Effector memory CD8-positive, alpha-beta T cell (primary cell): Measurements from ENCODE around the gene SEZ6.

Experiments
- ATAC-seq: fragments of 150-1000 bp; cut with Tn5 transposase; replicated peaks from 2 replicates; pipeline ENCODE4 v1.10.0; 2021; ENCODE audit warnings: mild to moderate bottlenecking, moderate library complexity
- DNase-seq, 3 experiments: peaks; one replicate each; pipeline ENCODE4 v3.0.0; 2021
- H3K27ac Mint-ChIP-seq, 2 donors: one replicate each; pipeline ENCODE4 v1.8.0; 2022; ENCODE audit warnings: mild to moderate bottlenecking in 2 of 2, mixed read lengths in 2 of 2, moderate library complexity in 2 of 2
- H3K27me3 Mint-ChIP-seq, 2 donors: one replicate each; pipeline ENCODE4 v1.8.0; 2022; ENCODE audit warnings: mixed read lengths in 2 of 2
- H3K36me3 Mint-ChIP-seq: one replicate; pipeline ENCODE4 v1.8.0; 2022; ENCODE audit warnings: mild to moderate bottlenecking, moderate library complexity, mixed read lengths; ENCODE audit not compliant: insufficient read depth
- H3K4me1 Mint-ChIP-seq, 2 donors: one replicate each; pipeline ENCODE4 v1.8.0; 2022; ENCODE audit warnings: low read depth in 2 of 2, mixed read lengths in 2 of 2
- H3K4me3 Mint-ChIP-seq, 2 donors: one replicate each; pipeline ENCODE4 v1.8.0; 2022; ENCODE audit warnings: mild to moderate bottlenecking in 2 of 2, mixed read lengths in 2 of 2, moderate library complexity in 2 of 2
- H3K9me3 Mint-ChIP-seq, 2 donors: one replicate each; pipeline ENCODE4 v1.8.0; 2022; ENCODE audit warnings: mixed read lengths in 2 of 2

Gene SEZ6

GRCh38 chr17:28969706-28970393 is 36.0 kb downstream of the SEZ6 start:
- no peaks in the 10 kb centered on the region for H3K36me3 Mint-ChIP-seq
- ATAC-seq (no peak), DNase-seq (no peak)
- H3K27me3 Mint-ChIP-seq: peaks cover 14 to 21% of the 10 kb centered on the region in 2 donors
- no peak overlapping the region for H3K4me3 Mint-ChIP-seq
- H3K27ac Mint-ChIP-seq: peak overlapping the region in 1 of 2 donors; percentile 49
- peaks cover 3% of the 10 kb centered on the region in 2 donors for H3K4me1 Mint-ChIP-seq
- H3K9me3 Mint-ChIP-seq: no peaks in the 10 kb centered on the region

- ATAC-seq (no peak), DNase-seq (no peak)
- no peaks in the 10 kb centered on the region for H3K36me3 Mint-ChIP-seq
- H3K9me3 Mint-ChIP-seq: no peaks in the 10 kb centered on the region
- peaks cover 17 to 28% of the 10 kb centered on the region in 2 donors for H3K27me3 Mint-ChIP-seq
- H3K4me1 Mint-ChIP-seq: peaks cover 3% of the 10 kb centered on the region in 2 donors
- peak overlapping the region in 1 of 2 donors; percentile 18 for H3K27ac Mint-ChIP-seq
- no peak overlapping the region for H3K4me3 Mint-ChIP-seq
These were observed 36.9 kb downstream of the SEZ6 start for GRCh38 chr17:28968914-28969295.

GRCh38 chr17:28968231-28968913 is 37.5 kb downstream of the SEZ6 start:
- H3K4me3 Mint-ChIP-seq: no peak overlapping the region
- H3K4me1 Mint-ChIP-seq: peaks cover 3% of the 10 kb centered on the region in 2 donors
- H3K9me3 Mint-ChIP-seq: no peaks in the 10 kb centered on the region
- DNase-seq: no peak
- H3K36me3 Mint-ChIP-seq: no peaks in the 10 kb centered on the region
- peaks cover 22 to 33% of the 10 kb centered on the region in 2 donors for H3K27me3 Mint-ChIP-seq
- ATAC-seq: no peak
- peak overlapping the region in 1 of 2 donors; percentile 9 for H3K27ac Mint-ChIP-seq

- ATAC-seq: peak; percentile 16
- H3K36me3 Mint-ChIP-seq: no peaks in the 10 kb centered on the region
- peaks cover 3% of the 10 kb centered on the region in 2 donors for H3K4me1 Mint-ChIP-seq
- H3K27me3 Mint-ChIP-seq: peaks cover 28 to 36% of the 10 kb centered on the region in 2 donors
- no peaks in the 10 kb centered on the region for H3K9me3 Mint-ChIP-seq
- H3K4me3 Mint-ChIP-seq: no peak overlapping the region
- peak overlapping the region in 1 of 2 donors; percentile 74 for H3K27ac Mint-ChIP-seq
- DNase-seq: no peak
These were observed 38.4 kb downstream of the SEZ6 start for GRCh38 chr17:28967221-28968135.

- no peak overlapping the region for H3K4me3 Mint-ChIP-seq
- no peak for DNase-seq
These were observed 42.0 kb downstream of the SEZ6 start for GRCh38 chr17:28963841-28964240.

GRCh38 chr17:28963055-28963611 is 42.7 kb downstream of the SEZ6 start:
- DNase-seq (no peak), ATAC-seq (no peak)
- H3K4me1 Mint-ChIP-seq: peaks cover 3% of the 10 kb centered on the region in 2 donors
- no peak overlapping the region for H3K27ac Mint-ChIP-seq
- H3K9me3 Mint-ChIP-seq: no peaks in the 10 kb centered on the region
- H3K27me3 Mint-ChIP-seq: peaks cover 21 to 34% of the 10 kb centered on the region in 2 donors
- no peaks in the 10 kb centered on the region for H3K36me3 Mint-ChIP-seq
- no peak overlapping the region for H3K4me3 Mint-ChIP-seq

More at GRCh38 chr17:28963841-28964240, 42.0 kb downstream of the SEZ6 start:
- H3K27me3 Mint-ChIP-seq: peaks cover 21 to 39% of the 10 kb centered on the region in 2 donors
- no peak for ATAC-seq
- no peaks in the 10 kb centered on the region for H3K36me3 Mint-ChIP-seq
- H3K27ac Mint-ChIP-seq: no peak overlapping the region
- H3K9me3 Mint-ChIP-seq: no peaks in the 10 kb centered on the region
- peaks cover 3% of the 10 kb centered on the region in 2 donors for H3K4me1 Mint-ChIP-seq

- H3K27me3 Mint-ChIP-seq: peaks cover 21 to 34% of the 10 kb centered on the region in 2 donors
- DNase-seq: no peak
- peaks cover 3% of the 10 kb centered on the region in 2 donors for H3K4me1 Mint-ChIP-seq
- H3K27ac Mint-ChIP-seq: no peak overlapping the region
- no peak for ATAC-seq
- no peaks in the 10 kb centered on the region for H3K9me3 Mint-ChIP-seq
- H3K36me3 Mint-ChIP-seq: no peaks in the 10 kb centered on the region
- H3K4me3 Mint-ChIP-seq: no peak overlapping the region
These were observed 44.4 kb downstream of the SEZ6 start for GRCh38 chr17:28961391-28961790.

- Mint-ChIP-seq H3K36me3 (no peaks in the 10 kb centered on the region), H3K4me1 (no peaks in the 10 kb centered on the region), H3K9me3 (no peaks in the 10 kb centered on the region), H3K4me3 (no peak overlapping the region), H3K27me3 (peaks cover 21 to 34% of the 10 kb centered on the region in 2 donors), H3K27ac (peak overlapping the region in 1 of 2 donors; percentile 51)
- DNase-seq (no peak), ATAC-seq (no peak)
These were observed 45.4 kb downstream of the SEZ6 start for GRCh38 chr17:28960256-28961061.

GRCh38 chr17:28959471-28959871 is 46.4 kb downstream of the SEZ6 start:
- Mint-ChIP-seq H3K9me3 (no peaks in the 10 kb centered on the region), H3K27ac (no peak overlapping the region), H3K36me3 (no peaks in the 10 kb centered on the region)

GRCh38 chr17:28958820-28959455 is 46.9 kb downstream of the SEZ6 start:
- Mint-ChIP-seq H3K4me1 (no peaks in the 10 kb centered on the region), H3K4me3 (no peak overlapping the region), H3K27me3 (peaks cover 18 to 28% of the 10 kb centered on the region in 2 donors), H3K36me3 (no peaks in the 10 kb centered on the region), H3K9me3 (no peaks in the 10 kb centered on the region), H3K27ac (no peak overlapping the region)
- ATAC-seq (no peak), DNase-seq (no peak)

More at GRCh38 chr17:28959471-28959871, 46.4 kb downstream of the SEZ6 start:
- ATAC-seq (no peak), DNase-seq (no peak)
- Mint-ChIP-seq H3K4me3 (no peak overlapping the region), H3K4me1 (no peaks in the 10 kb centered on the region), H3K27me3 (peaks cover 21 to 34% of the 10 kb centered on the region in 2 donors)

GRCh38 chr17:28957992-28958355 is 47.9 kb downstream of the SEZ6 start:
- ATAC-seq (no peak), DNase-seq (no peak)
- H3K9me3 Mint-ChIP-seq: no peaks in the 10 kb centered on the region
- no peaks in the 10 kb centered on the region for H3K36me3 Mint-ChIP-seq
- H3K4me3 Mint-ChIP-seq: no peak overlapping the region
- H3K4me1 Mint-ChIP-seq: no peaks in the 10 kb centered on the region
- H3K27ac Mint-ChIP-seq: no peak overlapping the region
- peaks cover 8 to 19% of the 10 kb centered on the region in 2 donors for H3K27me3 Mint-ChIP-seq

GRCh38 chr17:28957277-28957991 is 48.4 kb downstream of the SEZ6 start:
- Mint-ChIP-seq H3K27ac (no peak overlapping the region), H3K9me3 (no peaks in the 10 kb centered on the region), H3K4me3 (no peak overlapping the region), H3K4me1 (no peaks in the 10 kb centered on the region), H3K36me3 (no peaks in the 10 kb centered on the region), H3K27me3 (peaks cover 7 to 13% of the 10 kb centered on the region in 2 donors)
- DNase-seq (no peak), ATAC-seq (no peak)
